WTC11 (cell line): ENCODE measurements around the gene RASL11B. TPM values are rescaled to one million over a fixed set of nuclear protein-coding genes. Genes with fewer than 3 reads are reported as not detected.

Source experiments
- CREB1 ChIP-seq: sonication (generic); formaldehyde crosslinking; IDR thresholded peaks from 2 replicates; pipeline ENCODE4 v1.8.0; 2023; ENCODE audit warnings: mild to moderate bottlenecking, missing genetic modification reagents
- EMX1 ChIP-seq: fragments of 250-450 bp; sonication (Bioruptor Pico); IDR thresholded peaks from 2 replicates; pipeline ENCODE4 v1.8.0; 2021; ENCODE audit warnings: mild to moderate bottlenecking
- ESRRA ChIP-seq: sonication (generic); formaldehyde crosslinking; IDR thresholded peaks from 2 replicates; pipeline ENCODE4 v1.8.1; 2022; ENCODE audit warnings: mild to moderate bottlenecking, missing genetic modification reagents, borderline replicate concordance
- ETV6 ChIP-seq: sonication (generic); formaldehyde crosslinking; IDR thresholded peaks from 2 replicates; pipeline ENCODE4 v1.8.1; 2022; ENCODE audit warnings: mild to moderate bottlenecking, missing genetic modification reagents
- FOXJ3 ChIP-seq: sonication (generic); formaldehyde crosslinking; IDR thresholded peaks from 2 replicates; pipeline ENCODE4 v1.9.0; 2021; ENCODE audit warnings: missing genetic modification reagents, mild to moderate bottlenecking, borderline replicate concordance
- FOXK1 ChIP-seq: sonication (generic); formaldehyde crosslinking; IDR thresholded peaks from 2 replicates; pipeline ENCODE4 v1.8.0; 2022; ENCODE audit warnings: mild to moderate bottlenecking, moderate library complexity, missing genetic modification reagents
- FOXP1 ChIP-seq: sonication (generic); formaldehyde crosslinking; IDR thresholded peaks from 2 replicates; pipeline ENCODE4 v1.8.0; 2022; ENCODE audit warnings: missing genetic modification reagents, mild to moderate bottlenecking, moderate library complexity, borderline replicate concordance
- NFE2L1 ChIP-seq: sonication (generic); formaldehyde crosslinking; IDR thresholded peaks from 2 replicates; pipeline ENCODE4 v1.8.1; 2023; ENCODE audit warnings: missing genetic modification reagents
- RORB ChIP-seq: fragments of 250-450 bp; sonication (Bioruptor Pico); IDR thresholded peaks from 2 replicates; pipeline ENCODE4 v1.9.0; 2021; ENCODE audit warnings: mild to moderate bottlenecking
- SP1 ChIP-seq: sonication (generic); formaldehyde crosslinking; conservative IDR thresholded peaks from 2 replicates; pipeline ENCODE4 v1.8.1; 2022; ENCODE audit warnings: missing genetic modification reagents
- TCF7 ChIP-seq: sonication (generic); formaldehyde crosslinking; IDR thresholded peaks from 2 replicates; pipeline ENCODE4 v1.8.0; 2022; ENCODE audit warnings: mild to moderate bottlenecking, low read depth, missing genetic modification reagents, moderate library complexity
- TEAD4 ChIP-seq: sonication (generic); formaldehyde crosslinking; IDR thresholded peaks from 2 replicates; pipeline ENCODE4 v1.8.0; 2022; ENCODE audit warnings: mild to moderate bottlenecking, missing genetic modification reagents
- ZBTB21 ChIP-seq: sonication (generic); formaldehyde crosslinking; IDR thresholded peaks from 2 replicates; pipeline ENCODE4 v1.8.1; 2023; ENCODE audit warnings: mild to moderate bottlenecking, missing genetic modification reagents, borderline replicate concordance
- ZNF121 ChIP-seq: sonication (generic); formaldehyde crosslinking; IDR thresholded peaks from 2 replicates; pipeline ENCODE4 v1.8.0; 2023; ENCODE audit warnings: missing genetic modification reagents
- ZNF423 ChIP-seq: fragments of 250-450 bp; sonication (Bioruptor Pico); IDR thresholded peaks from 2 replicates; pipeline ENCODE4 v2.1.2; 2022; ENCODE audit warnings: mild to moderate bottlenecking, moderate library complexity
- total RNA-seq: library from RNA; stranded (reverse); gene quantifications from 3 replicates; pipeline ENCODE4 v1.2.3, GENCODE V29; 2021
- TF ChIP-seq, protein P1 (sequence below): sonication (generic); formaldehyde crosslinking; IDR thresholded peaks from 2 replicates; pipeline ENCODE4 v1.8.0; 2022; ENCODE audit warnings: mild to moderate bottlenecking, missing genetic modification reagents
- TF ChIP-seq, protein P2 (sequence below): fragments of 250-450 bp; sonication (Bioruptor Pico); IDR thresholded peaks from 2 replicates; pipeline ENCODE4 v1.9.0; 2021; ENCODE audit warnings: mild to moderate bottlenecking
- TF ChIP-seq, protein P3 (sequence below): sonication (generic); formaldehyde crosslinking; IDR thresholded peaks from 2 replicates; pipeline ENCODE4 v1.8.1; 2022; ENCODE audit warnings: missing genetic modification reagents, borderline replicate concordance
- TF ChIP-seq, protein P4 (sequence below): sonication (generic); formaldehyde crosslinking; IDR thresholded peaks from 2 replicates; pipeline ENCODE4 v1.8.1; 2022; ENCODE audit warnings: low read depth, mild to moderate bottlenecking, moderate library complexity, missing genetic modification reagents, borderline replicate concordance
- TF ChIP-seq, protein P5 (sequence below): sonication (generic); formaldehyde crosslinking; IDR thresholded peaks from 2 replicates; pipeline ENCODE4 v1.8.1; 2023; ENCODE audit warnings: mild to moderate bottlenecking, missing genetic modification reagents
- TF ChIP-seq, protein P6 (sequence below): sonication (generic); formaldehyde crosslinking; IDR thresholded peaks from 2 replicates; pipeline ENCODE4 v1.8.0; 2022; ENCODE audit warnings: mild to moderate bottlenecking, missing genetic modification reagents
- TF ChIP-seq, protein P7 (sequence below): sonication (generic); formaldehyde crosslinking; IDR thresholded peaks from 2 replicates; pipeline ENCODE4 v1.8.0; 2023; ENCODE audit warnings: missing genetic modification reagents, mild to moderate bottlenecking, borderline replicate concordance
- TF ChIP-seq, protein P8 (sequence below): sonication (generic); formaldehyde crosslinking; IDR thresholded peaks from 2 replicates; pipeline ENCODE4 v1.8.1; 2023; ENCODE audit warnings: mild to moderate bottlenecking, missing genetic modification reagents

RASL11B gene
- total RNA-seq, 1 experiment from 2014 or later: 58.5 TPM

DNA sequence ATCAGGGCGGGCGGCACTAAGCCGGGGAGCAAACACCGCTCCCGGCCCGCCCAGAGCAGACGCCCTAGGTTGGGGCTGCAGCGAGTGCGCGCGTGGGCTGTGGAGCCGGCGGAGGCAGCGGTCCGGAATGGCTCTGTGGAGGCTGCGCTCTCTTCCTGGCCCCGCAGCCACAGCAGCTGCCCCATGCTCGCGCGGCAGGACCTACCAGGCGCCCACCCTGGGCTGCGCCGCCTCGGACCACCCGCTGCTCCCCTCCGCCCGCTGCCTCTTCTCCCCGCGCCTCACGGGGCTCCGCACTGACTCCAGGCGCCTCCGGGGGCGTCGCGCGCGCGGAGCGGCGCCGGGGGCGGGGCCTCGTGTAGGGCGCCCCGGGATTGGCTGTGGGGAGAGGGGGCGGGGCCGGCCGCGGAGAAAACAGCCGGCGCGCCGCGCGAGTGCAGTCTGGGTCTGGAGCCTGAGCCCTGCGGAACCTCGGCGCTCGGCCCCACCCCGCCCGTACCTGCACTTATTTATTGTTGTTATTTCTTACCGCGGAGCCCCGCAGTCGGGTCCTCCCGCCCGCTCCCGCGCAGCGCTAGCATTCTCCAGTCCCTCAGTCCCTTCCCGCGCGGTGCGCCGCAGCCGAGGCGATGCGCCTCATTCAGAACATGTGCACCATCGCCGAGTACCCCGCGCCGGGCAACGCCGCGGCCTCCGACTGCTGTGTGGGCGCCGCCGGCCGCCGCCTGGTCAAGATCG lies at the start of gene RASL11B (continued):
- TF ChIP-seq, protein P1, sequence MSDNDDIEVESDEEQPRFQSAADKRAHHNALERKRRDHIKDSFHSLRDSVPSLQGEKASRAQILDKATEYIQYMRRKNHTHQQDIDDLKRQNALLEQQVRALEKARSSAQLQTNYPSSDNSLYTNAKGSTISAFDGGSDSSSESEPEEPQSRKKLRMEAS (CRISPR knock-in tag): peak; percentile 39; the same call in 1 of the 2 replicates
- peak; percentile 39; the same call in 1 of the 2 replicates for TF ChIP-seq ZBTB21 (CRISPR knock-in tag)
- TF ChIP-seq FOXJ3: no peak
- TF ChIP-seq SP1 (CRISPR knock-in tag): peak; percentile 94
- TF ChIP-seq, protein P2, sequence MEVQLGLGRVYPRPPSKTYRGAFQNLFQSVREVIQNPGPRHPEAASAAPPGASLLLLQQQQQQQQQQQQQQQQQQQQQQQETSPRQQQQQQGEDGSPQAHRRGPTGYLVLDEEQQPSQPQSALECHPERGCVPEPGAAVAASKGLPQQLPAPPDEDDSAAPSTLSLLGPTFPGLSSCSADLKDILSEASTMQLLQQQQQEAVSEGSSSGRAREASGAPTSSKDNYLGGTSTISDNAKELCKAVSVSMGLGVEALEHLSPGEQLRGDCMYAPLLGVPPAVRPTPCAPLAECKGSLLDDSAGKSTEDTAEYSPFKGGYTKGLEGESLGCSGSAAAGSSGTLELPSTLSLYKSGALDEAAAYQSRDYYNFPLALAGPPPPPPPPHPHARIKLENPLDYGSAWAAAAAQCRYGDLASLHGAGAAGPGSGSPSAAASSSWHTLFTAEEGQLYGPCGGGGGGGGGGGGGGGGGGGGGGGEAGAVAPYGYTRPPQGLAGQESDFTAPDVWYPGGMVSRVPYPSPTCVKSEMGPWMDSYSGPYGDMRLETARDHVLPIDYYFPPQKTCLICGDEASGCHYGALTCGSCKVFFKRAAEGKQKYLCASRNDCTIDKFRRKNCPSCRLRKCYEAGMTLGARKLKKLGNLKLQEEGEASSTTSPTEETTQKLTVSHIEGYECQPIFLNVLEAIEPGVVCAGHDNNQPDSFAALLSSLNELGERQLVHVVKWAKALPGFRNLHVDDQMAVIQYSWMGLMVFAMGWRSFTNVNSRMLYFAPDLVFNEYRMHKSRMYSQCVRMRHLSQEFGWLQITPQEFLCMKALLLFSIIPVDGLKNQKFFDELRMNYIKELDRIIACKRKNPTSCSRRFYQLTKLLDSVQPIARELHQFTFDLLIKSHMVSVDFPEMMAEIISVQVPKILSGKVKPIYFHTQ (CRISPR knock-in tag): no peak
- TF ChIP-seq FOXP1 (CRISPR knock-in tag): peak; percentile 53
- TF ChIP-seq EMX1 (CRISPR knock-in tag): no peak
- TF ChIP-seq ZNF423: peak; percentile 50; the same call in 1 of the 2 replicates
- TF ChIP-seq, protein P3, sequence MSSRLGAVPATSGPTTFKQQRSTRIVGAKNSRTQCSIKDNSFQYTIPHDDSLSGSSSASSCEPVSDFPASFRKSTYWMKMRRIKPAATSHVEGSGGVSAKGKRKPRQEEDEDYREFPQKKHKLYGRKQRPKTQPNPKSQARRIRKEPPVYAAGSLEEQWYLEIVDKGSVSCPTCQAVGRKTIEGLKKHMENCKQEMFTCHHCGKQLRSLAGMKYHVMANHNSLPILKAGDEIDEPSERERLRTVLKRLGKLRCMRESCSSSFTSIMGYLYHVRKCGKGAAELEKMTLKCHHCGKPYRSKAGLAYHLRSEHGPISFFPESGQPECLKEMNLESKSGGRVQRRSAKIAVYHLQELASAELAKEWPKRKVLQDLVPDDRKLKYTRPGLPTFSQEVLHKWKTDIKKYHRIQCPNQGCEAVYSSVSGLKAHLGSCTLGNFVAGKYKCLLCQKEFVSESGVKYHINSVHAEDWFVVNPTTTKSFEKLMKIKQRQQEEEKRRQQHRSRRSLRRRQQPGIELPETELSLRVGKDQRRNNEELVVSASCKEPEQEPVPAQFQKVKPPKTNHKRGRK (CRISPR knock-in tag): no peak
- TF ChIP-seq ETV6: peak; percentile 79
- TF ChIP-seq, protein P4, sequence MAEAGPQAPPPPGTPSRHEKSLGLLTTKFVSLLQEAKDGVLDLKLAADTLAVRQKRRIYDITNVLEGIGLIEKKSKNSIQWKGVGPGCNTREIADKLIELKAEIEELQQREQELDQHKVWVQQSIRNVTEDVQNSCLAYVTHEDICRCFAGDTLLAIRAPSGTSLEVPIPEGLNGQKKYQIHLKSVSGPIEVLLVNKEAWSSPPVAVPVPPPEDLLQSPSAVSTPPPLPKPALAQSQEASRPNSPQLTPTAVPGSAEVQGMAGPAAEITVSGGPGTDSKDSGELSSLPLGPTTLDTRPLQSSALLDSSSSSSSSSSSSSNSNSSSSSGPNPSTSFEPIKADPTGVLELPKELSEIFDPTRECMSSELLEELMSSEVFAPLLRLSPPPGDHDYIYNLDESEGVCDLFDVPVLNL (CRISPR knock-in tag): peak; percentile 62; the same call in 1 of the 2 replicates
- TF ChIP-seq, protein P5, sequence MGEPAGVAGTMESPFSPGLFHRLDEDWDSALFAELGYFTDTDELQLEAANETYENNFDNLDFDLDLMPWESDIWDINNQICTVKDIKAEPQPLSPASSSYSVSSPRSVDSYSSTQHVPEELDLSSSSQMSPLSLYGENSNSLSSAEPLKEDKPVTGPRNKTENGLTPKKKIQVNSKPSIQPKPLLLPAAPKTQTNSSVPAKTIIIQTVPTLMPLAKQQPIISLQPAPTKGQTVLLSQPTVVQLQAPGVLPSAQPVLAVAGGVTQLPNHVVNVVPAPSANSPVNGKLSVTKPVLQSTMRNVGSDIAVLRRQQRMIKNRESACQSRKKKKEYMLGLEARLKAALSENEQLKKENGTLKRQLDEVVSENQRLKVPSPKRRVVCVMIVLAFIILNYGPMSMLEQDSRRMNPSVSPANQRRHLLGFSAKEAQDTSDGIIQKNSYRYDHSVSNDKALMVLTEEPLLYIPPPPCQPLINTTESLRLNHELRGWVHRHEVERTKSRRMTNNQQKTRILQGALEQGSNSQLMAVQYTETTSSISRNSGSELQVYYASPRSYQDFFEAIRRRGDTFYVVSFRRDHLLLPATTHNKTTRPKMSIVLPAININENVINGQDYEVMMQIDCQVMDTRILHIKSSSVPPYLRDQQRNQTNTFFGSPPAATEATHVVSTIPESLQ (CRISPR knock-in tag): no peak
- TF ChIP-seq RORB (CRISPR knock-in tag): no peak
- TF ChIP-seq, protein P6, sequence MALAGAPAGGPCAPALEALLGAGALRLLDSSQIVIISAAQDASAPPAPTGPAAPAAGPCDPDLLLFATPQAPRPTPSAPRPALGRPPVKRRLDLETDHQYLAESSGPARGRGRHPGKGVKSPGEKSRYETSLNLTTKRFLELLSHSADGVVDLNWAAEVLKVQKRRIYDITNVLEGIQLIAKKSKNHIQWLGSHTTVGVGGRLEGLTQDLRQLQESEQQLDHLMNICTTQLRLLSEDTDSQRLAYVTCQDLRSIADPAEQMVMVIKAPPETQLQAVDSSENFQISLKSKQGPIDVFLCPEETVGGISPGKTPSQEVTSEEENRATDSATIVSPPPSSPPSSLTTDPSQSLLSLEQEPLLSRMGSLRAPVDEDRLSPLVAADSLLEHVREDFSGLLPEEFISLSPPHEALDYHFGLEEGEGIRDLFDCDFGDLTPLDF (CRISPR knock-in tag): peak; percentile 55; the same call in 1 of the 2 replicates
- 0 out of 2 replicates have a peak, but pooled peaks have one; percentile 57 for TF ChIP-seq NFE2L1 (CRISPR knock-in tag)
- TF ChIP-seq TEAD4 (CRISPR knock-in tag): 0 out of 2 replicates have a peak, but pooled peaks have one; percentile 31
- TF ChIP-seq, protein P7, sequence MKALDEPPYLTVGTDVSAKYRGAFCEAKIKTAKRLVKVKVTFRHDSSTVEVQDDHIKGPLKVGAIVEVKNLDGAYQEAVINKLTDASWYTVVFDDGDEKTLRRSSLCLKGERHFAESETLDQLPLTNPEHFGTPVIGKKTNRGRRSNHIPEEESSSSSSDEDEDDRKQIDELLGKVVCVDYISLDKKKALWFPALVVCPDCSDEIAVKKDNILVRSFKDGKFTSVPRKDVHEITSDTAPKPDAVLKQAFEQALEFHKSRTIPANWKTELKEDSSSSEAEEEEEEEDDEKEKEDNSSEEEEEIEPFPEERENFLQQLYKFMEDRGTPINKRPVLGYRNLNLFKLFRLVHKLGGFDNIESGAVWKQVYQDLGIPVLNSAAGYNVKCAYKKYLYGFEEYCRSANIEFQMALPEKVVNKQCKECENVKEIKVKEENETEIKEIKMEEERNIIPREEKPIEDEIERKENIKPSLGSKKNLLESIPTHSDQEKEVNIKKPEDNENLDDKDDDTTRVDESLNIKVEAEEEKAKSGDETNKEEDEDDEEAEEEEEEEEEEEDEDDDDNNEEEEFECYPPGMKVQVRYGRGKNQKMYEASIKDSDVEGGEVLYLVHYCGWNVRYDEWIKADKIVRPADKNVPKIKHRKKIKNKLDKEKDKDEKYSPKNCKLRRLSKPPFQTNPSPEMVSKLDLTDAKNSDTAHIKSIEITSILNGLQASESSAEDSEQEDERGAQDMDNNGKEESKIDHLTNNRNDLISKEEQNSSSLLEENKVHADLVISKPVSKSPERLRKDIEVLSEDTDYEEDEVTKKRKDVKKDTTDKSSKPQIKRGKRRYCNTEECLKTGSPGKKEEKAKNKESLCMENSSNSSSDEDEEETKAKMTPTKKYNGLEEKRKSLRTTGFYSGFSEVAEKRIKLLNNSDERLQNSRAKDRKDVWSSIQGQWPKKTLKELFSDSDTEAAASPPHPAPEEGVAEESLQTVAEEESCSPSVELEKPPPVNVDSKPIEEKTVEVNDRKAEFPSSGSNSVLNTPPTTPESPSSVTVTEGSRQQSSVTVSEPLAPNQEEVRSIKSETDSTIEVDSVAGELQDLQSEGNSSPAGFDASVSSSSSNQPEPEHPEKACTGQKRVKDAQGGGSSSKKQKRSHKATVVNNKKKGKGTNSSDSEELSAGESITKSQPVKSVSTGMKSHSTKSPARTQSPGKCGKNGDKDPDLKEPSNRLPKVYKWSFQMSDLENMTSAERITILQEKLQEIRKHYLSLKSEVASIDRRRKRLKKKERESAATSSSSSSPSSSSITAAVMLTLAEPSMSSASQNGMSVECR: 0 out of 2 replicates have a peak, but pooled peaks have one; percentile 21
- TF ChIP-seq TCF7 (CRISPR knock-in tag): no peak
- 0 out of 2 replicates have a peak, but pooled peaks have one; percentile 82 for TF ChIP-seq ESRRA
- peak; percentile 55; the same call in 1 of the 2 replicates for TF ChIP-seq FOXK1 (CRISPR knock-in tag)
- no peak for TF ChIP-seq ZNF121 (CRISPR knock-in tag)
- TF ChIP-seq CREB1 (CRISPR knock-in tag): 0 out of 2 replicates have a peak, but pooled peaks have one; percentile 11
- TF ChIP-seq, protein P8, sequence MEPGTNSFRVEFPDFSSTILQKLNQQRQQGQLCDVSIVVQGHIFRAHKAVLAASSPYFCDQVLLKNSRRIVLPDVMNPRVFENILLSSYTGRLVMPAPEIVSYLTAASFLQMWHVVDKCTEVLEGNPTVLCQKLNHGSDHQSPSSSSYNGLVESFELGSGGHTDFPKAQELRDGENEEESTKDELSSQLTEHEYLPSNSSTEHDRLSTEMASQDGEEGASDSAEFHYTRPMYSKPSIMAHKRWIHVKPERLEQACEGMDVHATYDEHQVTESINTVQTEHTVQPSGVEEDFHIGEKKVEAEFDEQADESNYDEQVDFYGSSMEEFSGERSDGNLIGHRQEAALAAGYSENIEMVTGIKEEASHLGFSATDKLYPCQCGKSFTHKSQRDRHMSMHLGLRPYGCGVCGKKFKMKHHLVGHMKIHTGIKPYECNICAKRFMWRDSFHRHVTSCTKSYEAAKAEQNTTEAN: 0 out of 2 replicates have a peak, but pooled peaks have one; percentile 20
